Measurements from ENCODE around the gene MYOM1.

- TF ChIP-seq CTCF (conservative IDR thresholded peaks at IDR 0.05) (no peak), ZFX (IDR thresholded peaks at IDR 0.05) (no peak)
Observed at GRCh38 chr18:3234457-3234856, 14.7 kb upstream of the MYOM1 start.
